ENCODE data around the gene TCF25.
"Not testable (repeated sequence)": the region's sequence is repeated elsewhere in the genome, so short reads cannot be mapped to it uniquely, and the experiment has no call there.

TCF25 gene

DNA sequence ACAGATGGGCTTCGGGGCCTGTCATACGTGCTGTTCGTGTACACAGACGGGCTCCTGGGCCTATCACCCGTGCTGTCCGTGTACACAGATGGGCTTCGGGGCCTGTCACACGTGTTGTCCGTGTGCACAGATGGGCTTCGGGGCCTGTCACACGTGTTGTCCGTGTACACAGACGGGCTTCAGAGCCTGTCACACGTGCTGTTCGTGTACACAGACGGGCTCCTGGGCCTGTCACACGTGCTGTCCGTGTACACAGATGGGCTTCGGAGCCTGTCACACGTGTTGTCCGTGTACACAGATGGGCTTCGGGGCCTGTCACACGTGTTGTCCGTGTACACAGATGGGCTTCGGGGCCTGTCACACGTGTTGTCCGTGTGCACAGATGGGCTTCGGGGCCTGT lies 5.7 kb downstream of the TCF25 start:
- not testable (repeated sequence) for DNase-seq (ENCODE audit: low read depth in 2 of 2)

GRCh38 chr16:89880477-89881367 lies 7.3 kb downstream of the TCF25 start:
- DNase-seq (ENCODE audit: low read depth in 2 of 2), result no peak

DNA sequence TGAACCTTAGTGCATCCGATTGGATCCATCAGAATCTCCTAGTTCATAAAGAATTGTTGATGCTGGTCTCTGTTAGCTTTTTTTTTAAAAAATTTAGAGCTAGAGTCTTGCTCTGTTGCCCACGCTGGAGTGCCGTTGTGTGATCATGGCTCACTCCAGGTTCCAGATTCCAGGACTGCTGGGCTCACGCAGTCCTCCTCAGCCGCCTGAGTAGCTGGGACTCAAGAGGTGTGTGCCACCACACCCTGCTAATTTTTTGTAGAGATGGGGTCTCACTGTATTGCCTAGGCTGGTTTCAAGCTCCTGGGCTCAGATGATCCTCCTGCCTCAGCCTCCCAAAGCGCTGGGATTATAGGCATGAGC lies 8.0 kb downstream of the TCF25 start:
- DNase-seq (ENCODE audit: low read depth in 2 of 2), result no peak

- DNase-seq (ENCODE audit: low read depth in 2 of 2), result no peak
Observed at GRCh38 chr16:89883346-89884040, 10.1 kb downstream of the TCF25 start.

DNA sequence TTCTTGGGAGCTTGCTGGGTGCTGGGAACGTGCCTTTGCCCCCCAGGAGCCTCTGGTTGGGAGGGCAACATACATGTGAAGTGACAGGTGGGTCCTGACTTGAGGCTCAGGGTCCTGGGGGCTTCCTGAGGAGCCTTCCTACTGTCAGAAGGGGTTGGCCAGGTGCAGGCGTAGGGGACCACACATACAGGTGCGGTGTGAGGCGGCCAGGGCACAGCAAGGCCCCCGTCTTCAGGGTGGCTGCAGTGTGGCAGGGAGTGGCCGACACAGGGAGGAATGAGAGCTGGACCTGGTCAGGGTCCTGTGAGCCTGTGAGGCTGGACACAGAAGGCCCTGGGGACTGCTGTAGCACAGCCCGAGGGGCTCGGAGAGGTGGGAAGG lies 10.6 kb downstream of the TCF25 start:
- DNase-seq (ENCODE audit: low read depth in 2 of 2), result no peak

DNA sequence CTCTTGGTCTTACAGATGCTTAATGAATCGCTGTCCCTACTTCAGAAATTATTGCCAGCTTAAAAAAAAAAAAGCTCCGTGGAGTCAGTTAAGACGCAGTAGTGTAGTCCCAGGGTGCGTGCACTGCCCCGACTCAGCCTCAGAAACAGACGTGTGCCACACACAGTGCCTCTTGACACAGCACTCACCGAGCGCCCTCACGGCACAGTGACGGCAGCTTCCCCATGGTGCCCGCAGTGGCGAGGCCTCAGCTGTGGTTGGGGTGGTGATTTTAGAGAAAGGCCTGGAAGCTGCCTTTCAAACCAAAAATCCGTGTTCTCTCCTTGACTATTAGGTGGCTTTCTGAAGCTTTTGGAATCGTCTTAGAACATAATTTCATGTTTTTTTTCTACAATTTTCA lies 13.9 kb downstream of the TCF25 start:
- no peak for DNase-seq (ENCODE audit: low read depth in 2 of 2)

GRCh38 chr16:89890200-89890599 lies 16.8 kb downstream of the TCF25 start:
- no peak for DNase-seq (ENCODE audit: low read depth in 2 of 2)

DNA sequence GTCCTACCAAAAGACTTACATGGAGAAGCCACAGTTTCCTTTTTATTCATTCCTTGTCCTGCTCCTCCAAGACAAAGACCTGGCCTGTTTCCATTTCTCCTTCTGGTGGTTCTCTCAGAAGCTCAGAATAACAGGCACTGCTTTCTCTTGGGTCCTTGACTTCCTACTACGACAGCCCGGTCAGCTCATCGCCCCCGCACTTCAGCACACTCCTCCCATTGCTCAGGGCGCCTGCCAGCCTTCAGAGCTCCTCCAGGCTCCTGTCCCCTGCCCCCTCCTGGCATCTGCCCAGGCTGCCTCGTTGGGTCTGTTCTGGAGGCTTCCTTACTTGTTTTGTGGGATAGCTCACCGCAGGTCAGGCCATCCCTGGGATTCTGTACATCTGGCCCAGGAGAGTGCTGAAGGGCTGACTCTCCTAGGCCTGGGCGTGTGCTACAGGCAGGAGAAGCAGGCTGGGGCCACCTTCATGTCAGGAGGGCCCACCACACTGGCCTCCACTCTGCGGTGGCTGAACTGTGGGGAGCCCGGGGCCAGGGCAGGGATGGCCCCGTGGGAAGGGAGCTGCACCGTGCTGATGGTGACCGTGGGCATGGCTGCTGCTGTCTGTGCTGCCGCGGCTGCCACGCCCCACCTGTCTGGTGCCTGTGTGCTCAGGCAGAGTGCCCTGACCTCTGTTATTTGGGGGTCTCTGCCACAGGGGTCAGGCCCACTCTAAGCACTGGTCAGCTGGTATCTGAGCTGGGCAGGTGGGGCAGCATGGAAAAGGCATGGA lies 17.7 kb downstream of the TCF25 start:
- DNase-seq (ENCODE audit: low read depth in 2 of 2), result no peak

GRCh38 chr16:89892055-89892630 lies 18.8 kb downstream of the TCF25 start:
- DNase-seq (ENCODE audit: low read depth in 2 of 2), result no peak

- no peak for DNase-seq (ENCODE audit: low read depth in 2 of 2)
Observed at GRCh38 chr16:89892635-89893034, 19.2 kb downstream of the TCF25 start.

DNA sequence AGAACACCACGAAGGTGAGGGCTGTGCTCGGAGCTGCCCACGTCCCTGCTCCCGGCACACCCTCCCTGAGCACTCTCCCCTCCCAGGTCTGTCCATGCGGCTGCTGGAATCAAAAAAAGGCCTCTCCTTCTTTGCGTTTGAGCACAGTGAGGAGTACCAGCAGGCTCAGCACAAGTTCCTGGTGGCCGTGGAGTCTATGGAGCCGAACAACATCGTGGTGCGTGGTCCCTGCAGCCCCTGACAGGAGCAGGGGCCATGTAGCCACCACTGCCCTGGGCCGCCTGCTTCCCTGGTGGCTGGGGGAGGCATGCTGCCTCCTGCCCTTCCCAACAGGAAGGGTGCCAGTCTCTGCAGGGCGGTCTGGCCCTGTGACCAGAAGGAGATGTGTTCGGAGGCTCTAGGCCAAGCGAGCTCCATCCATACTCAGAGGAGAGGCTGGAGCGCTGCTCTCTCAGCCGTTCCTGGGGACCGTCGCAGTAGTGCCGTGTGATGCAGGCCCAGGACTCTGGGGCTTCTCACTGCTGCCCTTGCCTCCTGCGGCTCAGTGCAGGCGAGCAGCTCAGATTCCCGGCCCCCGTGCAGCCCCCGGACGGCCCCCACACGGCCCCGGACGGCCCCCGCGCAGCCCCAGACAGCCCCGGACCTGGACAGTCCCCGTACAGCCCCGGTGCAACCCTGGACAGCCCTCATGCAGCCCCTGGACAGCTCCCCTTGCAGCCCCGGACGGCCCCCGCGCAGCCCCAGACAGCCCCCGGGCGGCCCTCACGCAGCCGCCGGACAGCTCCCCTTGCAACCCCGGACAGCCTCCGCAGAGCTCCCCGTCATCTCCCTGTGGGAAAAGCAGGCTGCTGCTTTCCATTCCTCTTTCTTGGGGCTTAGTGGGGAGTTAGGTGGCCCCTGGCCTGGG lies 20.5 kb downstream of the TCF25 start:
- DNase-seq (ENCODE audit: low read depth in 2 of 2), result no peak

- DNase-seq (ENCODE audit: low read depth in 2 of 2), result no peak
Observed at GRCh38 chr16:89895482-89896250, 22.3 kb downstream of the TCF25 start.

- DNase-seq (ENCODE audit: low read depth in 2 of 2), result no peak
Observed at GRCh38 chr16:89897204-89897603, 23.8 kb downstream of the TCF25 start.

- DNase-seq (ENCODE audit: low read depth in 2 of 2), result no peak
Observed at GRCh38 chr16:89898201-89898967, 25.0 kb downstream of the TCF25 start.

- no peak for DNase-seq (ENCODE audit: low read depth in 2 of 2)
Observed at GRCh38 chr16:89899879-89900481, 26.6 kb downstream of the TCF25 start.

DNA sequence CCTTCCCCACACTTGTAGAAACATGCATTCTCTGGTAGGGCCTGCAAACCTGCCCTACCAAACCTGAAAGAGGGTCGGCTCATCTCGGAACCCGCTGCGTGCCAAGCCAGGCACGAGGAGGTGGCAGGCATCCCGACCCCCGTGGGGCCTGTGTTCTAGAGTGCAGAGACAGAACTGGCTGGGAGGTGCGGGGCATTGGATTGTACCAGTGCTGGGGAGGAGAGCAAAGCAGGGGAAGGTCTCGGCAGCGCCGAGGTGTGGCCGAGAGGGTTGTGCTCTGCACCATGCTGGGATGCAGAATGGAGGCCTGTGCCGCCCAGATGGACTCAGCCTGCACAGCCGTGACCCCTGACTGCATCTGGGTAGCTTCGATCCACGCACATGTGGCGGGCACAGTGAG lies 27.5 kb downstream of the TCF25 start:
- no peak for DNase-seq (ENCODE audit: low read depth in 2 of 2)

DNA sequence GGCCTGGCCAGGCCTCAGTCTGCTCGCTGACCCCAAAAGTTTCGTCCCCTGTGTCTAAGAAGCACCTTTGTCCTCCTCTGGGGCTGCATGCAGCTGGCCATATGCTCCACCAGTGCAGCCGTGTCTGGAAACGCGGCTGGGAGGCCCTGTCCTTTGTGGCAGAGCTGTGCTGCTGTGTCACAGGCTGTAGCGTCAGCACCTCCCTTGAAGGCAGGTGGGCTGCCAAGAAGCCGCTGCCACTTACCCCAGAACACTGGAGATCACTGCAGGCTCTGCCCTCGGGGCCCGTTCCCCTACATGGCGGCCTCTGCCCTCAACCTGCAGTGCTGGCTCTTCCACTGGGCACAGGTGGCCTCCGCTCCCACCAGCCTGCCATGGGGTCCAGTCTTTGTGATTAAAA lies 29.6 kb downstream of the TCF25 start:
- DNase-seq (ENCODE audit: low read depth in 2 of 2), result no peak

DNA sequence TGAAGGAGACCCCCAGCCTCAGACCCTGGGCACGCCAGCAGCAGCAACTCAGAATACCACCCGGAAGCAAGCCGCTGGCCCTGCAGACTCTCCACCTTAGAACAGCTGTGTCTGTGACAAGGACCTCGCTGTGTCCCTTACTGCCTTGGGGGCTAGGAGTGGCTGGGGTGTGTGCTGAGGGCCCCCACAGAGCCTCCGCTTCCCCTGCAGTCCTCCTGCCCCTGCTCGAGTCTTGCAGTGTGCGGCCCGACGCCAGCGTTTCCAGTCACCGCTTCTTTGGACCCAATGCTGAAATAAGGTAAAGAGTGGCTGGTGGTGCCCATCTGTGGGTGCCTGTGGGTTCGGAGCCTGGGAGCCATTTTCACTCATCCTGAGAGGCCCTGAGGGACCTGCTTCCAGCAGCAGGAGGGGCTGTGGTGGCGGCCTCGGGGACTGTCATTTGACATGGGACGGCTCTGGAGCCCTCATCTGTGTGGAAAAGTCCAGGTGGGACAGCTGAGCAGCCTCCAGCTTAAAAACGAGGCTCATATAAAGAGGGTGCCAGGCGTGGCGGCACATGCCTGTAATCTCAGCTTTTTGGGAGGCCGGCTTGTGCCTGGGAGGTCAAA lies 30.6 kb downstream of the TCF25 start:
- no peak for DNase-seq (ENCODE audit: low read depth in 2 of 2)

All from activated CD4-positive, alpha-beta T cell treated with anti-CD3 and anti-CD28 coated beads for 24 hours (primary cell).